B cell (primary cell): ENCODE results near the gene ENO4. TPM values are rescaled to one million over a fixed set of nuclear protein-coding genes. Genes with fewer than 3 reads are reported as not detected.

ENCODE experiments used
- ATAC-seq: fragments of 200-7000 bp; cut with Tn5 transposase; one replicate; pipeline ENCODE4 v1.10.0; 2021; ENCODE audit warnings: low read depth, mild to moderate bottlenecking, moderate number of reproducible peaks, moderate library complexity
- CTCF ChIA-PET: fragments of 350-600 bp; sonication (Branson Sonifier 250); formaldehyde crosslinking; loops from one replicate; lab custom pipeline; 2021; ENCODE audit warnings: antibody characterized with exemption, inconsistent platforms; lab: Charles Lee
- POLR2A ChIA-PET: fragments of 350-600 bp; sonication (Branson Sonifier 250); formaldehyde crosslinking; loops from one replicate; lab custom pipeline; 2021; ENCODE audit warnings: antibody characterized with exemption; lab: Charles Lee
- DNase-seq: peaks from one replicate; pipeline ENCODE4 v3.0.0; 2013
- H2AFZ ChIP-seq: 2 replicates; pipeline ENCODE4 v1.6.1; 2012; ENCODE audit warnings: mild to moderate bottlenecking, low read depth, low read length; ENCODE audit not compliant: insufficient read depth, poor library complexity, severe bottlenecking
- H3K27ac ChIP-seq, 2 donors: 1 replicate in 1 of 2; 2 replicates in 1 of 2; pipeline ENCODE4 v1.5.1; 2012 to 2013; ENCODE audit warnings: low read length in 2 of 2, mild to moderate bottlenecking in 2 of 2, moderate library complexity in 1 of 2
- H3K27me3 ChIP-seq, 4 experiments: fragments of 200-600 bp in 1 of 4; sonication (generic) in 1 of 4; replicated peaks in 1 of 4; 1 replicate in 2 of 4; 2 replicates in 2 of 4; pipeline versions ENCODE4 v1.6.1 to v1.7.0; 2013 to 2016; ENCODE audit warnings: low read length in 3 of 4, mild to moderate bottlenecking in 2 of 4, mixed read lengths in 1 of 4, moderate library complexity in 1 of 4; ENCODE audit not compliant: insufficient read depth in 4 of 4, control insufficient read depth in 3 of 4; ENCODE audit errors: control extremely low read depth in 1 of 4
- H3K36me3 ChIP-seq, 2 experiments: replicated peaks in 1 of 2; 1 replicate in 1 of 2; 2 replicates in 1 of 2; pipeline versions ENCODE4 v1.6.1 to v1.7.1; 2013; ENCODE audit warnings: low read length in 1 of 2; ENCODE audit not compliant: insufficient read depth in 2 of 2, control insufficient read depth in 1 of 2; ENCODE audit errors: control extremely low read depth in 1 of 2, extremely low read depth in 1 of 2
- H3K4me1 ChIP-seq, 2 donors: fragments of 200-600 bp in 1 of 2; sonication (generic) in 1 of 2; 1 replicate in 1 of 2; 2 replicates in 1 of 2; pipeline versions ENCODE4 v1.5.1 to v1.6.1; 2013 to 2017; ENCODE audit warnings: low read length in 2 of 2; ENCODE audit not compliant: control insufficient read depth in 2 of 2, insufficient read depth in 2 of 2
- H3K4me2 ChIP-seq: replicated peaks from 2 replicates; pipeline ENCODE3; 2012; ENCODE audit warnings: mild to moderate bottlenecking, low read depth, low read length; ENCODE audit not compliant: poor library complexity, severe bottlenecking
- H3K4me3 ChIP-seq, 5 experiments: fragments of 200-600 bp in 1 of 5; sonication (generic) in 1 of 5; 1 replicate in 3 of 5; 2 replicates in 2 of 5; pipeline versions ENCODE4 v1.5.1 to v1.7.0; 2011 to 2016; ENCODE audit warnings: low read length in 4 of 5, mild to moderate bottlenecking in 4 of 5, low read depth in 2 of 5, control low read depth in 1 of 5, moderate library complexity in 1 of 5; ENCODE audit not compliant: insufficient read depth in 1 of 5; ENCODE audit errors: control extremely low read depth in 1 of 5, extremely low read depth in 1 of 5
- H3K79me2 ChIP-seq: fragments of 200-600 bp; sonication (generic); one replicate; pipeline ENCODE4 v1.6.0; 2016; ENCODE audit warnings: low read length; ENCODE audit not compliant: control insufficient read depth, insufficient read depth
- H3K9ac ChIP-seq: fragments of 200-600 bp; sonication (generic); 2 replicates; pipeline ENCODE4 v1.6.1; 2017; ENCODE audit warnings: mild to moderate bottlenecking, low read length, moderate library complexity
- H3K9me3 ChIP-seq, 3 donors: one replicate each; pipeline versions ENCODE4 v1.6.1 to v1.7.1; 2013; ENCODE audit warnings: low read length in 2 of 3; ENCODE audit not compliant: control insufficient read depth in 2 of 3, insufficient read depth in 1 of 3; ENCODE audit errors: control extremely low read depth in 1 of 3
- H4K20me1 ChIP-seq: 2 replicates; pipeline ENCODE4 v1.6.0; 2012; ENCODE audit warnings: mild to moderate bottlenecking, low read length; ENCODE audit not compliant: insufficient read depth, control insufficient read depth, poor library complexity, severe bottlenecking
- H3K27ac Mint-ChIP-seq: one replicate; pipeline ENCODE4 v1.8.0; 2021; ENCODE audit warnings: mixed read lengths
- H3K27me3 Mint-ChIP-seq: one replicate; pipeline ENCODE4 v1.8.0; 2021; ENCODE audit warnings: mixed read lengths
- H3K4me1 Mint-ChIP-seq: one replicate; pipeline ENCODE4 v1.8.0; 2021; ENCODE audit warnings: mixed read lengths
- H3K4me3 Mint-ChIP-seq: one replicate; pipeline ENCODE4 v1.8.0; 2021; ENCODE audit warnings: mixed read lengths
- H3K9me3 Mint-ChIP-seq: one replicate; pipeline ENCODE4 v1.8.0; 2022; ENCODE audit warnings: mixed read lengths; ENCODE audit not compliant: insufficient read depth
- EZH2 ChIP-seq: IDR thresholded peaks from 2 replicates; pipeline ENCODE4 v1.6.1; 2012; ENCODE audit warnings: borderline replicate concordance, low read depth, mild to moderate bottlenecking, moderate library complexity, low read length; ENCODE audit not compliant: insufficient read depth, poor library complexity, severe bottlenecking
- WGBS: methylation state at CpG from one replicate; pipeline ENCODE4 v1.1.5; 2013; ENCODE audit warnings: missing lambda C conversion rate; ENCODE audit not compliant: insufficient coverage; 5-methylcytosine and 5-hydroxymethylcytosine counted together
- intact Hi-C: fragments of 100-400 bp; cut with micrococcal nuclease; formaldehyde crosslinking; loops from one replicate; pipeline ENCODE4 v1.10.0; 2022
- polyA plus RNA-seq: library from polyadenylated mRNA; depleted of rRNA; stranded (reverse); fragments of >200 nt; gene quantifications from 2 replicates; pipeline ENCODE4 v1.2.3, GENCODE V29; 2012
- total RNA-seq, 2 donors: library from RNA; stranded (reverse); fragments of 120-200 nt in 1 of 2; gene quantifications; 1 replicate in 1 of 2; 2 replicates in 1 of 2; pipeline versions ENCODE4 v1.2.3 to v1.2.4, GENCODE V29; 2013 to 2022
- TF ChIP-seq, protein P1 (sequence below): fragments of 200-600 bp; IDR thresholded peaks from one replicate; pipeline ENCODE4 v1.8.0; 2022; ENCODE audit warnings: antibody characterized with exemption, mild to moderate bottlenecking

The ENO4 gene
- total and polyA plus RNA-seq, 2 donors (not counting 1 experiment from before 2014, with no cell fraction given): 0.07 to 0.37 TPM

- Histone ChIP-seq H2AFZ (no peak overlapping the region), H3K27ac (no peak overlapping the region), H3K36me3 (no peaks in the 10 kb centered on the region), H3K4me2 (no peak overlapping the region), H3K4me1 (no peaks in the 10 kb centered on the region), H4K20me1 (no peaks in the 10 kb centered on the region), H3K9ac (no peak overlapping the region), H3K4me3 (no peak overlapping the region), H3K27me3 (peaks cover 0 to 5% (median under 1%) of the 10 kb centered on the region in 4 experiments), H3K79me2 (no peaks in the 10 kb centered on the region), H3K9me3 (no peaks in the 10 kb centered on the region)
- no peak overlapping the region for H3K4me3 Mint-ChIP-seq
- no peaks in the 10 kb centered on the region for H3K9me3 Mint-ChIP-seq
- no peaks in the 10 kb centered on the region for H3K4me1 Mint-ChIP-seq
- peaks cover 28% of the 10 kb centered on the region for H3K27me3 Mint-ChIP-seq
- ChIA-PET CTCF (no interaction called here), POLR2A (no interaction called here)
- TF ChIP-seq, protein P1, sequence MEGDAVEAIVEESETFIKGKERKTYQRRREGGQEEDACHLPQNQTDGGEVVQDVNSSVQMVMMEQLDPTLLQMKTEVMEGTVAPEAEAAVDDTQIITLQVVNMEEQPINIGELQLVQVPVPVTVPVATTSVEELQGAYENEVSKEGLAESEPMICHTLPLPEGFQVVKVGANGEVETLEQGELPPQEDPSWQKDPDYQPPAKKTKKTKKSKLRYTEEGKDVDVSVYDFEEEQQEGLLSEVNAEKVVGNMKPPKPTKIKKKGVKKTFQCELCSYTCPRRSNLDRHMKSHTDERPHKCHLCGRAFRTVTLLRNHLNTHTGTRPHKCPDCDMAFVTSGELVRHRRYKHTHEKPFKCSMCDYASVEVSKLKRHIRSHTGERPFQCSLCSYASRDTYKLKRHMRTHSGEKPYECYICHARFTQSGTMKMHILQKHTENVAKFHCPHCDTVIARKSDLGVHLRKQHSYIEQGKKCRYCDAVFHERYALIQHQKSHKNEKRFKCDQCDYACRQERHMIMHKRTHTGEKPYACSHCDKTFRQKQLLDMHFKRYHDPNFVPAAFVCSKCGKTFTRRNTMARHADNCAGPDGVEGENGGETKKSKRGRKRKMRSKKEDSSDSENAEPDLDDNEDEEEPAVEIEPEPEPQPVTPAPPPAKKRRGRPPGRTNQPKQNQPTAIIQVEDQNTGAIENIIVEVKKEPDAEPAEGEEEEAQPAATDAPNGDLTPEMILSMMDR: no peak
- no peak for TF ChIP-seq EZH2
- ATAC-seq (no peak), DNase-seq (no peak)
- no peak overlapping the region for H3K27ac Mint-ChIP-seq
- WGBS: 83% methylated on average over 5 of the region's 7 CpGs
- intact Hi-C loops: no loop called here
These were observed 39.2 kb downstream of the ENO4 start for GRCh38 chr10:116888380-116889055.

GRCh38 chr10:116889066-116889465 is 39.8 kb downstream of the ENO4 start:
- no peak overlapping the region for H3K4me2 ChIP-seq
- POLR2A ChIA-PET: no interaction called here
- DNase-seq: no peak

More at GRCh38 chr10:116889066-116889465, 39.8 kb downstream of the ENO4 start:
- Histone ChIP-seq H4K20me1 (no peaks in the 10 kb centered on the region), H3K9ac (no peak overlapping the region), H3K9me3 (no peaks in the 10 kb centered on the region), H3K27ac (no peak overlapping the region), H2AFZ (no peak overlapping the region), H3K4me1 (no peaks in the 10 kb centered on the region), H3K79me2 (no peaks in the 10 kb centered on the region), H3K36me3 (no peaks in the 10 kb centered on the region), H3K27me3 (peaks cover 0 to 5% (median under 1%) of the 10 kb centered on the region in 4 experiments), H3K4me3 (no peak overlapping the region)
- peaks cover 28% of the 10 kb centered on the region for H3K27me3 Mint-ChIP-seq
- ATAC-seq: no peak
- 100% methylated on average over 2 of the region's 3 CpGs for WGBS
- CTCF ChIA-PET: no interaction called here
- intact Hi-C loops: no loop called here
- no peak overlapping the region for H3K4me3 Mint-ChIP-seq
- no peak for TF ChIP-seq EZH2
- TF ChIP-seq, protein P1: no peak
- no peaks in the 10 kb centered on the region for H3K9me3 Mint-ChIP-seq
- H3K4me1 Mint-ChIP-seq: no peaks in the 10 kb centered on the region
- H3K27ac Mint-ChIP-seq: no peak overlapping the region
